Esophagus (tissue), 2 donors: ENCODE data around the gene ARL16. TPM values are rescaled to one million over a fixed set of nuclear protein-coding genes. Genes with fewer than 3 reads are reported as not detected.

Experiments
- H3K27ac ChIP-seq, 2 donors: one replicate each; pipeline ENCODE4 v1.5.1; 2013; ENCODE audit warnings: low read depth in 2 of 2, mild to moderate bottlenecking in 2 of 2, inconsistent platforms in 1 of 2, low read length in 1 of 2, moderate library complexity in 1 of 2
- H3K27me3 ChIP-seq, 2 donors: one replicate each; pipeline ENCODE4 v1.6.1; 2013; ENCODE audit warnings: low read length in 2 of 2, control low read depth in 1 of 2, mild to moderate bottlenecking in 1 of 2; ENCODE audit not compliant: insufficient read depth in 2 of 2, control insufficient read depth in 1 of 2
- H3K36me3 ChIP-seq, 2 donors: one replicate each; pipeline ENCODE4 v1.6.1; 2013; ENCODE audit warnings: low read length in 1 of 2; ENCODE audit not compliant: control insufficient read depth in 2 of 2, insufficient read depth in 2 of 2
- H3K4me1 ChIP-seq, 2 donors: one replicate each; pipeline ENCODE4 v1.6.1; 2013; ENCODE audit warnings: low read length in 1 of 2; ENCODE audit not compliant: control insufficient read depth in 2 of 2, insufficient read depth in 2 of 2
- H3K4me3 ChIP-seq, 2 donors: one replicate each; pipeline ENCODE4 v1.5.1; 2013; ENCODE audit warnings: low read length in 2 of 2, mild to moderate bottlenecking in 2 of 2, low read depth in 1 of 2, moderate library complexity in 1 of 2
- H3K9me3 ChIP-seq, 2 donors: one replicate each; pipeline ENCODE4 v1.6.1; 2013; ENCODE audit warnings: mild to moderate bottlenecking in 2 of 2, low read depth in 1 of 2, low read length in 1 of 2, moderate library complexity in 1 of 2; ENCODE audit not compliant: control insufficient read depth in 2 of 2, insufficient read depth in 1 of 2
- WGBS, 2 donors: extraction: QIAGEN DNeasy Blood & Tissue Kit; methylation state at CpG; one replicate each; pipeline ENCODE4 v1.1.7; 2013; 5-methylcytosine and 5-hydroxymethylcytosine counted together
- polyA plus RNA-seq, 2 donors: library from polyadenylated mRNA; stranded (reverse); fragments of 200-250 nt; gene quantifications; one replicate each; pipeline ENCODE4 v1.2.3, GENCODE V29; 2013
- donor health status: healthy with polysubstance abuse.
- donor health status: Bipolar disorder and iron deficiency.

Gene ARL16
- polyA plus RNA-seq, 2 donors = 36.2 to 53.9 TPM

- Histone ChIP-seq H3K9me3 (no peaks in the 10 kb centered on the region), H3K36me3 (peaks cover 0 to 37% of the 10 kb centered on the region in 2 donors), H3K4me3 (no peak overlapping the region), H3K27ac (no peak overlapping the region), H3K27me3 (no peaks in the 10 kb centered on the region), H3K4me1 (peaks cover 4 to 24% of the 10 kb centered on the region in 2 donors)
- 93 to 94% methylated on average over 30 of the region's 30 CpGs for WGBS, 2 donors
These were observed 22.1 kb upstream of the ARL16 start for GRCh38 chr17:81705518-81706231.

GRCh38 chr17:81703747-81704654 lies 20.4 kb upstream of the ARL16 start:
- no peaks in the 10 kb centered on the region for H3K27me3 ChIP-seq
- peaks cover 3 to 19% of the 10 kb centered on the region in 2 donors for H3K4me1 ChIP-seq
- peak overlapping the region; percentile 91 to 94 for H3K4me3 ChIP-seq
- H3K27ac ChIP-seq = peak overlapping the region; percentile 74 to 81
- 28 to 31% methylated on average over 24 to 27 of the region's 27 CpGs for WGBS, 2 donors
- H3K36me3 ChIP-seq = peaks cover 0 to 39% of the 10 kb centered on the region in 2 donors
- H3K9me3 ChIP-seq = no peaks in the 10 kb centered on the region

GRCh38 chr17:81702934-81703746 lies 19.5 kb upstream of the ARL16 start, which contains the start of gene MRPL12:
Gene MRPL12 (plus strand): TSS chr17:81703367. CDS start chr17:81703502, 135 bp downstream.
- Histone ChIP-seq H3K27me3 (no peaks in the 10 kb centered on the region), H3K4me3 (peak within 1 kb of the TSS; percentile 91 to 94), H3K9me3 (no peaks in the 10 kb centered on the region), H3K27ac (peak within 1 kb of the TSS; percentile 74 to 96), H3K4me1 (peaks cover 3 to 19% of the 10 kb centered on the region in 2 donors), H3K36me3 (peaks cover 0 to 39% of the 10 kb centered on the region in 2 donors)
- WGBS, 2 donors = 0 to 1% methylated on average over 102 of the region's 102 CpGs

- Histone ChIP-seq H3K27ac (peak overlapping the region in 1 of 2 donors; percentile 96), H3K36me3 (peaks cover under 1 to 39% of the 10 kb centered on the region in 2 donors), H3K4me3 (peak overlapping the region in 1 of 2 donors; percentile 91), H3K27me3 (no peaks in the 10 kb centered on the region), H3K9me3 (no peaks in the 10 kb centered on the region), H3K4me1 (peaks cover 3 to 19% of the 10 kb centered on the region in 2 donors)
- 63 to 64% methylated on average over 23 of the region's 23 CpGs for WGBS, 2 donors
These were observed 17.9 kb upstream of the ARL16 start for GRCh38 chr17:81701288-81702071.

- WGBS, 2 donors = 81 to 82% methylated on average over 25 of the region's 25 CpGs
- H3K4me1 ChIP-seq = peaks cover 3 to 19% of the 10 kb centered on the region in 2 donors
- no peak overlapping the region for H3K4me3 ChIP-seq
- H3K27ac ChIP-seq = no peak overlapping the region
- H3K9me3 ChIP-seq = no peaks in the 10 kb centered on the region
- no peaks in the 10 kb centered on the region for H3K27me3 ChIP-seq
- peaks cover 4 to 41% of the 10 kb centered on the region in 2 donors for H3K36me3 ChIP-seq
These were observed 17.0 kb upstream of the ARL16 start for GRCh38 chr17:81700353-81701287.

GRCh38 chr17:81697261-81698044 lies 13.9 kb upstream of the ARL16 start:
- H3K4me3 ChIP-seq = no peak overlapping the region
- no peaks in the 10 kb centered on the region for H3K27me3 ChIP-seq
- peaks cover 3 to 15% of the 10 kb centered on the region in 2 donors for H3K4me1 ChIP-seq
- H3K9me3 ChIP-seq = no peaks in the 10 kb centered on the region
- 85 to 90% methylated on average over 25 of the region's 25 CpGs for WGBS, 2 donors
- no peak overlapping the region for H3K27ac ChIP-seq
- peaks cover 20 to 63% of the 10 kb centered on the region in 2 donors for H3K36me3 ChIP-seq

- peaks cover 3 to 5% of the 10 kb centered on the region in 2 donors for H3K4me1 ChIP-seq
- no peaks in the 10 kb centered on the region for H3K27me3 ChIP-seq
- H3K9me3 ChIP-seq = no peaks in the 10 kb centered on the region
- no peak overlapping the region for H3K27ac ChIP-seq
- peaks cover 20 to 69% of the 10 kb centered on the region in 2 donors for H3K36me3 ChIP-seq
- WGBS, 2 donors = 90 to 91% methylated on average over 39 to 40 of the region's 40 CpGs
- no peak overlapping the region for H3K4me3 ChIP-seq
These were observed 12.8 kb upstream of the ARL16 start for GRCh38 chr17:81696218-81696941.
